ENCODE data around the gene COBL. TPM values are rescaled to one million over a fixed set of nuclear protein-coding genes. Genes with fewer than 3 reads are reported as not detected.
A peak's percentile ranks its signal among the peaks of the same experiment; 100 is the strongest.

Gene COBL
- total RNA-seq, 4 donors from 2014 or later, result 5.9 to 21.3 (median 7.8) TPM

GRCh38 chr7:51154201-51154600 lies 162.4 kb downstream of the COBL start:
- H3K4me3 ChIP-seq, result no peak overlapping the region
- no peaks in the 10 kb centered on the region for H3K27me3 ChIP-seq
- no peaks in the 10 kb centered on the region for H3K9me3 ChIP-seq
- WGBS, 2 donors, result 87 to 97% methylated on average over 3 to 4 of the region's 4 CpGs
- intact Hi-C loops (cut with DNase I), result no loop called here
- no peak for TF ChIP-seq POLR2A (IDR thresholded peaks at IDR 0.05)
- no peak for TF ChIP-seq CTCF (IDR thresholded peaks at IDR 0.05)
- DNase-seq, result no peak
- H3K4me1 ChIP-seq, result no peaks in the 10 kb centered on the region
- no peak overlapping the region for H3K27ac ChIP-seq
- no peaks in the 10 kb centered on the region for H3K36me3 ChIP-seq

GRCh38 chr7:51152706-51153200 lies 163.9 kb downstream of the COBL start:
- no peaks in the 10 kb centered on the region for H3K27me3 ChIP-seq
- 61 to 77% methylated on average over 4 of the region's 4 CpGs for WGBS, 2 donors
- no peak for DNase-seq
- no peak overlapping the region for H3K27ac ChIP-seq
- H3K4me1 ChIP-seq, result no peaks in the 10 kb centered on the region
- H3K9me3 ChIP-seq, result peaks cover 0 to 10% (median 7%) of the 10 kb centered on the region in 3 donors
- no peaks in the 10 kb centered on the region for H3K36me3 ChIP-seq
- intact Hi-C loops (cut with DNase I), result no loop called here
- no peak for TF ChIP-seq CTCF (IDR thresholded peaks at IDR 0.05)
- no peak overlapping the region for H3K4me3 ChIP-seq

- 47 to 49% methylated on average over 3 of the region's 3 CpGs for WGBS, 2 donors
- Histone ChIP-seq H3K4me1 (no peaks in the 10 kb centered on the region), H3K36me3 (no peaks in the 10 kb centered on the region), H3K27ac (peak overlapping the region in 1 of 4 donors; percentile 39), H3K27me3 (no peaks in the 10 kb centered on the region), H3K9me3 (peaks cover 0 to 23% (median 19%) of the 10 kb centered on the region in 3 donors), H3K4me3 (no peak overlapping the region)
- no peak for DNase-seq
- intact Hi-C loops (cut with DNase I), result no loop called here
- no peak for TF ChIP-seq CTCF (IDR thresholded peaks at IDR 0.05)
- no peak for TF ChIP-seq POLR2A (IDR thresholded peaks at IDR 0.05)
These were observed 165.2 kb downstream of the COBL start for GRCh38 chr7:51151455-51151854.

- H3K4me3 ChIP-seq, result no peak overlapping the region
- 88 to 92% methylated on average over 3 of the region's 3 CpGs for WGBS, 2 donors
- TF ChIP-seq POLR2A (IDR thresholded peaks at IDR 0.05) (no peak), CTCF (IDR thresholded peaks at IDR 0.05) (no peak)
- no peaks in the 10 kb centered on the region for H3K36me3 ChIP-seq
- no peaks in the 10 kb centered on the region for H3K4me1 ChIP-seq
- no peak overlapping the region for H3K27ac ChIP-seq
- H3K9me3 ChIP-seq, result peaks cover 0 to 31% (median 19%) of the 10 kb centered on the region in 3 donors
- no peak for DNase-seq
- no peaks in the 10 kb centered on the region for H3K27me3 ChIP-seq
- intact Hi-C loops (cut with DNase I), result no loop called here
These were observed 166.4 kb downstream of the COBL start for GRCh38 chr7:51150193-51150592.

- no peak overlapping the region for H3K27ac ChIP-seq
- H3K4me1 ChIP-seq, result peaks cover 0 to 13% (median 0%) of the 10 kb centered on the region in 3 donors
- no peak overlapping the region for H3K4me3 ChIP-seq
- TF ChIP-seq CTCF (IDR thresholded peaks at IDR 0.05), result no peak
- DNase-seq, result no peak
- WGBS, 2 donors, result 90 to 94% methylated on average over 6 of the region's 6 CpGs
- intact Hi-C loops (cut with DNase I), result loop anchor here (10.0 kb wide), 1 partner anchor 673 kb away; no protein-coding TSS in a partner anchor
- H3K9me3 ChIP-seq, result peaks cover 0 to 31% (median 19%) of the 10 kb centered on the region in 3 donors
- no peaks in the 10 kb centered on the region for H3K36me3 ChIP-seq
- no peaks in the 10 kb centered on the region for H3K27me3 ChIP-seq
These were observed 168.4 kb downstream of the COBL start for GRCh38 chr7:51148216-51148615.
